Measurements from ENCODE around the gene KLHL6. TPM values are rescaled to one million over a fixed set of nuclear protein-coding genes. Genes with fewer than 3 reads are reported as not detected.

The KLHL6 gene
- total and polyA plus RNA-seq, 10 of the 15 experiments (the other 5 are each of a cell fraction or from before 2014, with no cell fraction given), result 4.0 to 91.8 (median 24.4) TPM

DNA sequence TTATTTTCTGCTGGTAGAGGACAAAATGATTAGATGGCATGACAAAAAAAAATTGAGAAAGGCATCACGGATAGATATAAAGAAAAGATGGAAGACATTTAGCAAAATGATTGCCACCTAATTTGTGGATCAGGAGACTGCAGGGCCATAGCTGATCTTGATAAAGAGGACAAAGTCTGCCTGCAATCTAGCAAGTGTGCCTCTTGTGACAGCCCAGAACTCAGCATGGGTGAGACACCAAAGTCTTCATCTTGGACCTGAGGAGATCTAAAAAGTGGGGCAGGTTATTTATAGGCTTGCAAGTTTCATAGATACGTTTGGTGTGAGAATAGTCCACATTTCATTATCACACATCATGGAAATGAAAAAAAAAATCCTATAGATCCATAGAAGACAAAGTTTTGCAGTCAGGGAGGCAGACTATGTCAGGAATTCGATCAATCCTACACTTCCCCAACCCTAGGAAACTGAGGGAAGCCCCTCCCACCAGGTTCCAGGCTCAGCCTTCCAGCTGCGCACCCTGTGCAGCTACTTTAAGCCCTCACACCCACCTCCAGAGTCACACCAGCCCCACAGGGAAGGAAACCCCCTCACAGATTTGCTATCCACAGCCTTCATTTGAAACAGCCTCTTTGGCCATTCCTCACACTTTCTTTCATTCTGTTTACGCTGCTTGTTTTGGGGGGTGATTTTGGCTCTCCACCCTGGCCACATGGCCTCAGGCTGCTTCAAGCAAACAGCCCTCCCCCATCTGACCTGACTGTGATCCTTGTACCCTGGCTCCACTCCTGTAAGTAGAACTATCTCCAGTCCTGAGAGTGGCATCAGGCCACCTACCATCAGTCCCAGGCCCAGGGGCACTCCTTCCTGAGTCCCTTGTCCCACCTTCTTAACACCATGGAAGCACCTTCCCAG is 28.1 kb upstream of the KLHL6 start (continued):
- no peak for TF ChIP-seq RBBP5 (conservative IDR thresholded peaks at IDR 0.05)
- no peak for TF ChIP-seq MEF2B (IDR thresholded peaks at IDR 0.05; ENCODE audit: partially characterized antibody, poor library complexity, severe bottlenecking)
- TF ChIP-seq SMARCA5 (IDR thresholded peaks at IDR 0.05), result no peak
- TF ChIP-seq, protein P1, sequence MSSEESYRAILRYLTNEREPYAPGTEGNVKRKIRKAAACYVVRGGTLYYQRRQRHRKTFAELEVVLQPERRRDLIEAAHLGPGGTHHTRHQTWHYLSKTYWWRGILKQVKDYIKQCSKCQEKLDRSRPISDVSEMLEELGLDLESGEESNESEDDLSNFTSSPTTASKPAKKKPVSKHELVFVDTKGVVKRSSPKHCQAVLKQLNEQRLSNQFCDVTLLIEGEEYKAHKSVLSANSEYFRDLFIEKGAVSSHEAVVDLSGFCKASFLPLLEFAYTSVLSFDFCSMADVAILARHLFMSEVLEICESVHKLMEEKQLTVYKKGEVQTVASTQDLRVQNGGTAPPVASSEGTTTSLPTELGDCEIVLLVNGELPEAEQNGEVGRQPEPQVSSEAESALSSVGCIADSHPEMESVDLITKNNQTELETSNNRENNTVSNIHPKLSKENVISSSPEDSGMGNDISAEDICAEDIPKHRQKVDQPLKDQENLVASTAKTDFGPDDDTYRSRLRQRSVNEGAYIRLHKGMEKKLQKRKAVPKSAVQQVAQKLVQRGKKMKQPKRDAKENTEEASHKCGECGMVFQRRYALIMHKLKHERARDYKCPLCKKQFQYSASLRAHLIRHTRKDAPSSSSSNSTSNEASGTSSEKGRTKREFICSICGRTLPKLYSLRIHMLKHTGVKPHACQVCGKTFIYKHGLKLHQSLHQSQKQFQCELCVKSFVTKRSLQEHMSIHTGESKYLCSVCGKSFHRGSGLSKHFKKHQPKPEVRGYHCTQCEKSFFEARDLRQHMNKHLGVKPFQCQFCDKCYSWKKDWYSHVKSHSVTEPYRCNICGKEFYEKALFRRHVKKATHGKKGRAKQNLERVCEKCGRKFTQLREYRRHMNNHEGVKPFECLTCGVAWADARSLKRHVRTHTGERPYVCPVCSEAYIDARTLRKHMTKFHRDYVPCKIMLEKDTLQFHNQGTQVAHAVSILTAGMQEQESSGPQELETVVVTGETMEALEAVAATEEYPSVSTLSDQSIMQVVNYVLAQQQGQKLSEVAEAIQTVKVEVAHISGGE (CRISPR knock-in tag; IDR thresholded peaks at IDR 0.05), result no peak
- TF ChIP-seq TCF3 (IDR thresholded peaks at IDR 0.05; ENCODE audit: borderline replicate concordance, insufficient read depth, low read depth, low read length), result no peak
- no peak for TF ChIP-seq NRF1 (conservative IDR thresholded peaks at IDR 0.05; ENCODE audit: low read depth, low read length)
- TF ChIP-seq MTA2 (IDR thresholded peaks at IDR 0.05; ENCODE audit: low read depth), result 0 out of 2 replicates have a peak, but pooled peaks have one; percentile 38
- TF ChIP-seq IKZF1 (conservative IDR thresholded peaks at IDR 0.05), result peak; percentile 51; the same call in 1 of the 2 replicates
- no peak for TF ChIP-seq MEF2A (IDR thresholded peaks at IDR 0.05; ENCODE audit: insufficient read depth, low read depth, low read length)
- TF ChIP-seq, protein P2, sequence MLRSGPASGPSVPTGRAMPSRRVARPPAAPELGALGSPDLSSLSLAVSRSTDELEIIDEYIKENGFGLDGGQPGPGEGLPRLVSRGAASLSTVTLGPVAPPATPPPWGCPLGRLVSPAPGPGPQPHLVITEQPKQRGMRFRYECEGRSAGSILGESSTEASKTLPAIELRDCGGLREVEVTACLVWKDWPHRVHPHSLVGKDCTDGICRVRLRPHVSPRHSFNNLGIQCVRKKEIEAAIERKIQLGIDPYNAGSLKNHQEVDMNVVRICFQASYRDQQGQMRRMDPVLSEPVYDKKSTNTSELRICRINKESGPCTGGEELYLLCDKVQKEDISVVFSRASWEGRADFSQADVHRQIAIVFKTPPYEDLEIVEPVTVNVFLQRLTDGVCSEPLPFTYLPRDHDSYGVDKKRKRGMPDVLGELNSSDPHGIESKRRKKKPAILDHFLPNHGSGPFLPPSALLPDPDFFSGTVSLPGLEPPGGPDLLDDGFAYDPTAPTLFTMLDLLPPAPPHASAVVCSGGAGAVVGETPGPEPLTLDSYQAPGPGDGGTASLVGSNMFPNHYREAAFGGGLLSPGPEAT (IDR thresholded peaks at IDR 0.05; ENCODE audit: low read depth), result peak; percentile 58; the same call in 1 of the 2 replicates
- no peak for TF ChIP-seq HCFC1 (IDR thresholded peaks at IDR 0.05; ENCODE audit: low read length)
- no peak for TF ChIP-seq TCF12 (IDR thresholded peaks at IDR 0.05; ENCODE audit: low read depth, low read length)
- no peak for TF ChIP-seq KLF5 (IDR thresholded peaks at IDR 0.05; ENCODE audit: partially characterized antibody)
- TF ChIP-seq, protein P3, sequence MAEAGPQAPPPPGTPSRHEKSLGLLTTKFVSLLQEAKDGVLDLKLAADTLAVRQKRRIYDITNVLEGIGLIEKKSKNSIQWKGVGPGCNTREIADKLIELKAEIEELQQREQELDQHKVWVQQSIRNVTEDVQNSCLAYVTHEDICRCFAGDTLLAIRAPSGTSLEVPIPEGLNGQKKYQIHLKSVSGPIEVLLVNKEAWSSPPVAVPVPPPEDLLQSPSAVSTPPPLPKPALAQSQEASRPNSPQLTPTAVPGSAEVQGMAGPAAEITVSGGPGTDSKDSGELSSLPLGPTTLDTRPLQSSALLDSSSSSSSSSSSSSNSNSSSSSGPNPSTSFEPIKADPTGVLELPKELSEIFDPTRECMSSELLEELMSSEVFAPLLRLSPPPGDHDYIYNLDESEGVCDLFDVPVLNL (IDR thresholded peaks at IDR 0.05; ENCODE audit: low read depth, low read length), result no peak
- TF ChIP-seq NBN (IDR thresholded peaks at IDR 0.05), result 0 out of 2 replicates have a peak, but pooled peaks have one; percentile 23
- TF ChIP-seq BMI1 (IDR thresholded peaks at IDR 0.05; ENCODE audit: borderline replicate concordance), result no peak
- TF ChIP-seq, protein P4, sequence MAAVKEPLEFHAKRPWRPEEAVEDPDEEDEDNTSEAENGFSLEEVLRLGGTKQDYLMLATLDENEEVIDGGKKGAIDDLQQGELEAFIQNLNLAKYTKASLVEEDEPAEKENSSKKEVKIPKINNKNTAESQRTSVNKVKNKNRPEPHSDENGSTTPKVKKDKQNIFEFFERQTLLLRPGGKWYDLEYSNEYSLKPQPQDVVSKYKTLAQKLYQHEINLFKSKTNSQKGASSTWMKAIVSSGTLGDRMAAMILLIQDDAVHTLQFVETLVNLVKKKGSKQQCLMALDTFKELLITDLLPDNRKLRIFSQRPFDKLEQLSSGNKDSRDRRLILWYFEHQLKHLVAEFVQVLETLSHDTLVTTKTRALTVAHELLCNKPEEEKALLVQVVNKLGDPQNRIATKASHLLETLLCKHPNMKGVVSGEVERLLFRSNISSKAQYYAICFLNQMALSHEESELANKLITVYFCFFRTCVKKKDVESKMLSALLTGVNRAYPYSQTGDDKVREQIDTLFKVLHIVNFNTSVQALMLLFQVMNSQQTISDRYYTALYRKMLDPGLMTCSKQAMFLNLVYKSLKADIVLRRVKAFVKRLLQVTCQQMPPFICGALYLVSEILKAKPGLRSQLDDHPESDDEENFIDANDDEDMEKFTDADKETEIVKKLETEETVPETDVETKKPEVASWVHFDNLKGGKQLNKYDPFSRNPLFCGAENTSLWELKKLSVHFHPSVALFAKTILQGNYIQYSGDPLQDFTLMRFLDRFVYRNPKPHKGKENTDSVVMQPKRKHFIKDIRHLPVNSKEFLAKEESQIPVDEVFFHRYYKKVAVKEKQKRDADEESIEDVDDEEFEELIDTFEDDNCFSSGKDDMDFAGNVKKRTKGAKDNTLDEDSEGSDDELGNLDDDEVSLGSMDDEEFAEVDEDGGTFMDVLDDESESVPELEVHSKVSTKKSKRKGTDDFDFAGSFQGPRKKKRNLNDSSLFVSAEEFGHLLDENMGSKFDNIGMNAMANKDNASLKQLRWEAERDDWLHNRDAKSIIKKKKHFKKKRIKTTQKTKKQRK (IDR thresholded peaks at IDR 0.05; ENCODE audit: low read depth, low read length), result no peak
- no peak for TF ChIP-seq HDAC2 (IDR thresholded peaks at IDR 0.05)
- TF ChIP-seq SPI1 (IDR thresholded peaks at IDR 0.05; ENCODE audit: borderline replicate concordance, insufficient read depth, low read depth, low read length), result no peak
- no peak for TF ChIP-seq NR2C2 (IDR thresholded peaks at IDR 0.05; ENCODE audit: borderline replicate concordance, control insufficient read depth, insufficient read length, low read depth)
